Measurements from ENCODE around the gene SCN5A.

DNA sequence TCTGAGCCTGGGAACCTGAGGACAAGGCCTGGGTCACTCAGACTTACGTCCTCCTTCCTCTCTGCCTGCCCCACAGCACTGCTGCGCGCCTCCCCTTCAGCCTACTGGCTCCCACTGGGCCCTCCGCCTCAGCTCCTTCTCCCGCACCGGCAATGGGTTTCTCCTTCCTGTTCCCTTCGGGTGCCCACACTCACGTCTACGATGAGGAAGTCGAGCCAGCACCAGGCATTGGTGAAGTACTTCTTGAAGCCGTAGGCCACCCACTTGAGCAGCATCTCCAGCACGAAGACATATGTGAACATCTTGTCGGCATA, 83.3 kb downstream of the SCN5A start:
- TF ChIP-seq, protein P1, sequence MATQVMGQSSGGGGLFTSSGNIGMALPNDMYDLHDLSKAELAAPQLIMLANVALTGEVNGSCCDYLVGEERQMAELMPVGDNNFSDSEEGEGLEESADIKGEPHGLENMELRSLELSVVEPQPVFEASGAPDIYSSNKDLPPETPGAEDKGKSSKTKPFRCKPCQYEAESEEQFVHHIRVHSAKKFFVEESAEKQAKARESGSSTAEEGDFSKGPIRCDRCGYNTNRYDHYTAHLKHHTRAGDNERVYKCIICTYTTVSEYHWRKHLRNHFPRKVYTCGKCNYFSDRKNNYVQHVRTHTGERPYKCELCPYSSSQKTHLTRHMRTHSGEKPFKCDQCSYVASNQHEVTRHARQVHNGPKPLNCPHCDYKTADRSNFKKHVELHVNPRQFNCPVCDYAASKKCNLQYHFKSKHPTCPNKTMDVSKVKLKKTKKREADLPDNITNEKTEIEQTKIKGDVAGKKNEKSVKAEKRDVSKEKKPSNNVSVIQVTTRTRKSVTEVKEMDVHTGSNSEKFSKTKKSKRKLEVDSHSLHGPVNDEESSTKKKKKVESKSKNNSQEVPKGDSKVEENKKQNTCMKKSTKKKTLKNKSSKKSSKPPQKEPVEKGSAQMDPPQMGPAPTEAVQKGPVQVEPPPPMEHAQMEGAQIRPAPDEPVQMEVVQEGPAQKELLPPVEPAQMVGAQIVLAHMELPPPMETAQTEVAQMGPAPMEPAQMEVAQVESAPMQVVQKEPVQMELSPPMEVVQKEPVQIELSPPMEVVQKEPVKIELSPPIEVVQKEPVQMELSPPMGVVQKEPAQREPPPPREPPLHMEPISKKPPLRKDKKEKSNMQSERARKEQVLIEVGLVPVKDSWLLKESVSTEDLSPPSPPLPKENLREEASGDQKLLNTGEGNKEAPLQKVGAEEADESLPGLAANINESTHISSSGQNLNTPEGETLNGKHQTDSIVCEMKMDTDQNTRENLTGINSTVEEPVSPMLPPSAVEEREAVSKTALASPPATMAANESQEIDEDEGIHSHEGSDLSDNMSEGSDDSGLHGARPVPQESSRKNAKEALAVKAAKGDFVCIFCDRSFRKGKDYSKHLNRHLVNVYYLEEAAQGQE (IDR thresholded peaks at IDR 0.05; ENCODE audit: unreplicated experiment) = no peak
- TF ChIP-seq EZH2 (IDR thresholded peaks at IDR 0.05; ENCODE audit: low read depth, unreplicated experiment) (no peak), POLR2AphosphoS5 (IDR thresholded peaks at IDR 0.05; ENCODE audit: low read depth) (no peak), CREB1 (CRISPR knock-in tag; IDR thresholded peaks at IDR 0.05; ENCODE audit: low read depth) (no peak), EZH2phosphoT487 (IDR thresholded peaks at IDR 0.05; ENCODE audit: unreplicated experiment) (no peak), NANOG (IDR thresholded peaks at IDR 0.05; ENCODE audit: borderline replicate concordance) (no peak), ZNF331 (CRISPR knock-in tag; IDR thresholded peaks at IDR 0.05; ENCODE audit: low read depth) (no peak)
- TF ChIP-seq, protein P2, sequence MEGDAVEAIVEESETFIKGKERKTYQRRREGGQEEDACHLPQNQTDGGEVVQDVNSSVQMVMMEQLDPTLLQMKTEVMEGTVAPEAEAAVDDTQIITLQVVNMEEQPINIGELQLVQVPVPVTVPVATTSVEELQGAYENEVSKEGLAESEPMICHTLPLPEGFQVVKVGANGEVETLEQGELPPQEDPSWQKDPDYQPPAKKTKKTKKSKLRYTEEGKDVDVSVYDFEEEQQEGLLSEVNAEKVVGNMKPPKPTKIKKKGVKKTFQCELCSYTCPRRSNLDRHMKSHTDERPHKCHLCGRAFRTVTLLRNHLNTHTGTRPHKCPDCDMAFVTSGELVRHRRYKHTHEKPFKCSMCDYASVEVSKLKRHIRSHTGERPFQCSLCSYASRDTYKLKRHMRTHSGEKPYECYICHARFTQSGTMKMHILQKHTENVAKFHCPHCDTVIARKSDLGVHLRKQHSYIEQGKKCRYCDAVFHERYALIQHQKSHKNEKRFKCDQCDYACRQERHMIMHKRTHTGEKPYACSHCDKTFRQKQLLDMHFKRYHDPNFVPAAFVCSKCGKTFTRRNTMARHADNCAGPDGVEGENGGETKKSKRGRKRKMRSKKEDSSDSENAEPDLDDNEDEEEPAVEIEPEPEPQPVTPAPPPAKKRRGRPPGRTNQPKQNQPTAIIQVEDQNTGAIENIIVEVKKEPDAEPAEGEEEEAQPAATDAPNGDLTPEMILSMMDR (conservative IDR thresholded peaks at IDR 0.05; ENCODE audit: low read depth in 2 of 2) = no peak
- TF ChIP-seq, protein P3, sequence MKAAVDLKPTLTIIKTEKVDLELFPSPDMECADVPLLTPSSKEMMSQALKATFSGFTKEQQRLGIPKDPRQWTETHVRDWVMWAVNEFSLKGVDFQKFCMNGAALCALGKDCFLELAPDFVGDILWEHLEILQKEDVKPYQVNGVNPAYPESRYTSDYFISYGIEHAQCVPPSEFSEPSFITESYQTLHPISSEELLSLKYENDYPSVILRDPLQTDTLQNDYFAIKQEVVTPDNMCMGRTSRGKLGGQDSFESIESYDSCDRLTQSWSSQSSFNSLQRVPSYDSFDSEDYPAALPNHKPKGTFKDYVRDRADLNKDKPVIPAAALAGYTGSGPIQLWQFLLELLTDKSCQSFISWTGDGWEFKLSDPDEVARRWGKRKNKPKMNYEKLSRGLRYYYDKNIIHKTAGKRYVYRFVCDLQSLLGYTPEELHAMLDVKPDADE (IDR thresholded peaks at IDR 0.05) = no peak
